Effector memory CD4-positive, alpha-beta T cell (primary cell): ENCODE data around the gene CTSA.
A peak's percentile ranks its signal among the peaks of the same experiment; 100 is the strongest.

Source experiments
- DNase-seq, 3 donors: peaks; one replicate each; pipeline ENCODE4 v3.0.0-alpha.2; 2020
- H3K27ac ChIP-seq: 2 replicates; pipeline ENCODE4 v1.7.0; 2013; ENCODE audit warnings: mild to moderate bottlenecking, low read length, moderate library complexity; ENCODE audit not compliant: insufficient read depth, poor library complexity, severe bottlenecking
- H3K27me3 ChIP-seq: replicated peaks from 2 replicates; pipeline ENCODE4 v1.7.0; 2013; ENCODE audit warnings: mild to moderate bottlenecking, low read length; ENCODE audit not compliant: insufficient read depth, control insufficient read depth, poor library complexity, severe bottlenecking
- H3K36me3 ChIP-seq: 2 replicates; pipeline ENCODE4 v1.7.0; 2013; ENCODE audit warnings: mild to moderate bottlenecking, low read length, moderate library complexity; ENCODE audit not compliant: control insufficient read depth, insufficient read depth
- H3K4me1 ChIP-seq: 2 replicates; pipeline ENCODE4 v1.7.0; 2013; ENCODE audit warnings: low read length, mild to moderate bottlenecking; ENCODE audit not compliant: control insufficient read depth, insufficient read depth, poor library complexity, severe bottlenecking
- H3K4me3 ChIP-seq: 2 replicates; pipeline ENCODE4 v1.7.0; 2013; ENCODE audit warnings: low read length, low read depth, mild to moderate bottlenecking; ENCODE audit not compliant: insufficient read depth, poor library complexity, severe bottlenecking
- H3K9me3 ChIP-seq: 2 replicates; pipeline ENCODE4 v1.7.0; 2013; ENCODE audit warnings: mild to moderate bottlenecking, low read length, moderate library complexity; ENCODE audit not compliant: control insufficient read depth

CTSA gene

GRCh38 chr20:45940053-45940452, 48.9 kb downstream of the CTSA start:
- Histone ChIP-seq H3K27ac (no peak overlapping the region), H3K4me3 (no peak overlapping the region), H3K27me3 (no peaks in the 10 kb centered on the region), H3K36me3 (peaks cover 79% of the 10 kb centered on the region), H3K9me3 (no peaks in the 10 kb centered on the region), H3K4me1 (peaks cover 13% of the 10 kb centered on the region)
- DNase-seq = no peak

- Histone ChIP-seq H3K9me3 (no peaks in the 10 kb centered on the region), H3K27me3 (no peaks in the 10 kb centered on the region), H3K36me3 (peaks cover 83% of the 10 kb centered on the region), H3K27ac (no peak overlapping the region), H3K4me1 (peaks cover 13% of the 10 kb centered on the region), H3K4me3 (no peak overlapping the region)
- no peak for DNase-seq
These were observed 49.3 kb downstream of the CTSA start for GRCh38 chr20:45940469-45940868.

GRCh38 chr20:45943613-45944012, 52.5 kb downstream of the CTSA start:
- H3K27ac ChIP-seq = no peak overlapping the region
- no peak for DNase-seq

DNA sequence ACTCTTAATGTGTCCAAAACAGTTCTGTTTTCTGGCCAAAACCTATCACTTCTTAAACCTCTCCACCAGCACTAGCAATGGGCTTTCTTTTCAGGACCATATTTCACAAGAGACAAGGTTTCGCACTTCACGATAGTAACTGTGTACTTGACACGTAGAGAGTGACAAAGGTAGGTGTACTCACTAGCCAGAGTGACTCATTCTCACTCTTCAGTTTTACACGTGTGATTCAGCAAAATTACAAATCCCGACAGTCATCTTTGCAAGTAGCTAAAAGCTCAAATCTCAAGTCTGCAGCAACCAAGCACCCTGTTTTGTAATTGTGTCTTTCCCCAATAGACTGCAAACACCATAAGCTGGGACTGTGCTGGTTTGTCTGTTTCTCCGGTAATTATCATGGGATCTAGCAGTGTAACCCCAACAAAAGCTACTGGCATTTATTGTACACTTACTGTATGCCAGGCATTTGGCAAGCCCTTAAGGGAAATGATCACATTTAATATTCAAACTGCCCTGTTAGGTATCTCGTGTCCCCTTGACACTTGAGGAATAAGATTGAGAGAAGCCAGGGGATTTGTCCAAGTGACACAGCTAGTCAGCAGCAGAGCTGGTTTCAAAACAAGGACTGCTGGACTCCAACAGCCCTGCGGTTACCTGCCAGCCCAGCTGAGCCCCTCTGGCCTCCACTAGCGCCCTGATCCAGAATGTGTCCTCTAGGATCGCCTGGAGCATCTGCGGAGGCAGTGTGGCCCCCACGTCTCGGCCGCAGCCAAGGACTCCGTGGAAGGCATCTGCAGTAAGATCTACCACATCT, 53.2 kb downstream of the CTSA start:
- no peak for DNase-seq
- Histone ChIP-seq H3K4me3 (no peak overlapping the region), H3K27ac (no peak overlapping the region), H3K36me3 (peaks cover 95% of the 10 kb centered on the region), H3K27me3 (no peaks in the 10 kb centered on the region), H3K4me1 (no peaks in the 10 kb centered on the region), H3K9me3 (no peaks in the 10 kb centered on the region)

More at GRCh38 chr20:45943613-45944012, 52.5 kb downstream of the CTSA start:
- Histone ChIP-seq H3K4me3 (no peak overlapping the region), H3K27me3 (no peaks in the 10 kb centered on the region), H3K9me3 (no peaks in the 10 kb centered on the region), H3K4me1 (no peaks in the 10 kb centered on the region), H3K36me3 (peaks cover 96% of the 10 kb centered on the region)

DNA sequence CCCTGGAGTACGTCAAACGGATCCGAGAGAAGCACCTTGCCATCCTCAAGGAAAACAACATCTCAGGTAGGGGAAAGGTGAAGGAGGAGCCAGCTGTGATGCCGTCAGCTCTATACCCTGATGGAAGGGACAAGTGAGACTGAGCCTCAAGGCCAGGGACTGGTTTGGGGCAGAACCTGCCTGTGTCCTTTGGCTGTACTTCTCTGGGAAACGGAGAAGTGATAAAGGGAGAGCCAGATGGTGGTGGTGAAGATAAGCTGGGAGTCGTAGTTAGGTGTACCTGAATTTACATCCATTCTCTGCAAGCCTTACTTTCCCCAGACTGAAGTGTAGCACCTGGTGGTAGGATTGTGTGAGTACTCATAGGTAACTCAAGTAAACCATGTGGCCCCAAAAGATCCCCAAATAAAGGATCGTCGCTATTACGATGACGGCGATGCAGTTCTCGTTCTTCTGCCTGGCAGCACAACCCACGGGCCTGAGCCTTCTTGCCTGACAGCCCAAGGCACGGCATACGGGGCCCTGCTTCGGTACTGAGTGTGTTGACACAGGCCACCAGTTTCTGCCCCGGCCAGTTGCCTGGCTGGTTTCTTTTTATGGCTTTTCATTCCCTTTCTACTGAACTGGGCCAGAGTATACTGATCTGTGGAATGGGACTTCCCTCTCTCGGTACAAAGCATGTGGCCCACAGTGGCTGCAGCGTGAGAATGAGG, 54.0 kb downstream of the CTSA start:
- Histone ChIP-seq H3K4me1 (no peaks in the 10 kb centered on the region), H3K36me3 (peaks cover 95% of the 10 kb centered on the region), H3K4me3 (no peak overlapping the region), H3K9me3 (no peaks in the 10 kb centered on the region), H3K27me3 (no peaks in the 10 kb centered on the region), H3K27ac (no peak overlapping the region)
- no peak for DNase-seq

DNA sequence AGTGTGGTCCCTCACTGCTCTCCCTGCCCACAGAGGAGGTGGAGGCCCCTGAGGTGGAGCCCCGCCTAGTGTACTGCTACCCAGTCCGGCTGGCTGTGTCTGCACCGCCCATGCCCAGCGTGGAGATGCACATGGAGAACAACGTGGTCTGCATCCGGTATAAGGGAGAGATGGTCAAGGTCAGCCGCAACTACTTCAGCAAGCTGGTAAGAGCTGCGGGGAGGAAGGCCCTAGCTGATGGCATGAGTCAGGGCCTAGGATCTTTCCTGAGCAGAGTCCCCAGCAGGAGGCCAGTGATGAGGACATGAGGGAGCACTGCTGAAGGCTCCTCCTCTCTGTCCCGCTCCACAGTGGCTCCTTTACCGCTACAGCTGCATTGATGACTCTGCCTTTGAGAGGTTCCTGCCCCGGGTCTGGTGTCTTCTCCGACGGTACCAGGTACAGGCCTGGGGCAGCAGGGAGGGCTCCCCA, 54.6 kb downstream of the CTSA start:
- H3K9me3 ChIP-seq = no peaks in the 10 kb centered on the region
- DNase-seq = no peak
- no peak overlapping the region for H3K4me3 ChIP-seq
- no peaks in the 10 kb centered on the region for H3K27me3 ChIP-seq
- H3K27ac ChIP-seq = no peak overlapping the region
- H3K36me3 ChIP-seq = peaks cover 95% of the 10 kb centered on the region
- H3K4me1 ChIP-seq = no peaks in the 10 kb centered on the region

GRCh38 chr20:45946149-45946970, 55.2 kb downstream of the CTSA start:
- no peaks in the 10 kb centered on the region for H3K27me3 ChIP-seq
- no peak overlapping the region for H3K27ac ChIP-seq
- H3K36me3 ChIP-seq = peaks cover 93% of the 10 kb centered on the region
- DNase-seq = peak in 2 of 3 donors; percentile 19 to 23
- no peak overlapping the region for H3K4me3 ChIP-seq
- no peaks in the 10 kb centered on the region for H3K4me1 ChIP-seq
- H3K9me3 ChIP-seq = no peaks in the 10 kb centered on the region

DNA sequence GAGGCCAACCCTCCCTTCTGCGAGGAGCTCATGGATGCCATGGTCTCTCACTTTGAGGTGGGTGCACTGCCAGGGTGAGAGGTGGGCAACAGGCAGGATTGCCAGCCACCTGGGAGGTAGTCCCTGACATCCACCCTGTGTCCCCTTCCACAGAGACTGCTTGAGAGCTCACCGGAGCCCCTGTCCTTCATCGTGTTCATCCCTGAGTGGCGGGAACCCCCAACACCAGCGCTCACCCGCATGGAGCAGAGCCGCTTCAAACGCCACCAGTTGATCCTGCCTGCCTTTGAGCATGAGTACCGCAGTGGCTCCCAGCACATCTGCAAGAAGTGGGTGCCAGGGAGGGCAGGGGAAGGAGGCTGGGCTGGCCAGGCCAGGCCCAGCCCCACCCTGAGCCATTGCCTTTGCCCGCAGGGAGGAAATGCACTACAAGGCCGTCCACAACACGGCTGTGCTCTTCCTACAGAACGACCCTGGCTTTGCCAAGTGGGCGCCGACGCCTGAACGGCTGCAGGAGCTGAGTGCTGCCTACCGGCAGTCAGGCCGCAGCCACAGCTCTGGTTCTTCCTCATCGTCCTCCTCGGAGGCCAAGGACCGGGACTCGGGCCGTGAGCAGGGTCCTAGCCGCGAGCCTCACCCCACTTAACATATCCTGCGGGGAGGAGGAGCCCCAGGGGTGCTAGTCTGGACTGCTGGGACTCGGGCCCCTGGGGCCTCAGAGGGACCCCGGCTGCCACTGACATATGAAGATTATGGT, 56.2 kb downstream of the CTSA start:
- Histone ChIP-seq H3K4me1 (no peaks in the 10 kb centered on the region), H3K4me3 (no peak overlapping the region), H3K27me3 (no peaks in the 10 kb centered on the region), H3K9me3 (no peaks in the 10 kb centered on the region), H3K36me3 (peaks cover 97% of the 10 kb centered on the region), H3K27ac (no peak overlapping the region)
- DNase-seq = no peak

DNA sequence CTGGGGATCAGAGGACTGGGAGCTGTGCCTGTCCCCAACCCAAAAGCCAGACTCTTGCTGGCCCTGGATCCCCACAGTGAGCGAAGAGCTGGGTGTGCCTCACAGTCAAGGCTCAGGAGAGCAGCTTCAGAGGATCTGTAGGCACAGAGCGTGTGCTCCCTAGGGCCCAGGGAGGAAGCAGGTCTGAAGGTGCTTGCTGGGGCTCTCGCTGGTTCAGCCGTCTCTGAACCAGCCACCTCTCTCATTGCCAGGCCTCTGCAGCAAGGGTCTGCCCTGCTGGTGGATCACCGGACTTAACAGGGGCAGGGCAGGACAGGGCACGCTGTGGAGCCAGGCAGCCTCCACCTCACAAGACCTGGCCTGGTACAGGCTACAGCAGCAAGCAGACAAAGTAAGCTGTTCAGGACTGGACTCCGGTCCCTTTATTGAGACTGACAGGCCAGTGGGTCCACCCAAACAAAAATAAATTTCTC, 57.2 kb downstream of the CTSA start:
- H3K27ac ChIP-seq = no peak overlapping the region
- no peaks in the 10 kb centered on the region for H3K27me3 ChIP-seq
- H3K4me3 ChIP-seq = no peak overlapping the region
- H3K36me3 ChIP-seq = peaks cover 93% of the 10 kb centered on the region
- H3K9me3 ChIP-seq = no peaks in the 10 kb centered on the region
- DNase-seq = no peak
- no peaks in the 10 kb centered on the region for H3K4me1 ChIP-seq
